ENCODE results near the gene XYLT1. TPM values are rescaled to one million over a fixed set of nuclear protein-coding genes. Genes with fewer than 3 reads are reported as not detected.

The XYLT1 gene
- total and polyA plus RNA-seq, 2 of the 8 experiments (the other 6 are each of a cell fraction or from before 2014, with no cell fraction given), result 6.6 to 25.4 TPM

DNA sequence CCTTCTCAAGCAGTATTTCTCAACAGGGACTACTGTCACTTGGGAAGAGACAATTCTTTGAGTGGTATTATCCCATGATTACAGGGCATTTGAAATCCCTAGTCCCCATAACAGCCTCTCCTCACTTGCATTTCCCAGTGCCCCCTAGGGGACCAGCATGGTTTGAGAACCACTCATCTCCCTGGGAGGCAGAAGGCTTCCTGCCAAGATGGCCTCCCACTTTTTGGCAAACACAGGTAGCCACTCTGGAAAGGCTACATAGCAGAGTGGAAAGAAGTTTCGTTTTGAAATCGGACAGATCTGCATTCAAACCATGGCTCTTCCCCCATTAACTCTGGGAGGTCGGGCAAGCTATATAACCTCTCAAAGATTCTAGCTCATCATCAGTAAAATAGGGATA, 256.8 kb downstream of the XYLT1 start:
- Histone ChIP-seq H3K27ac (ENCODE audit: low read depth, low read length) (no peak overlapping the region), H3K9ac (replicated peaks in 1 of 4; ENCODE audit: extremely low read depth in 1 of 4, low read depth in 3 of 4, low read length in 3 of 4) (no peak overlapping the region), H4K5ac (ENCODE audit: insufficient read length, low read depth, low read length) (no peak overlapping the region), H4K20me1 (replicated peaks in 1 of 2; ENCODE audit: control insufficient read depth in 1 of 2, insufficient read depth in 2 of 2, low read length in 2 of 2) (no peaks in the 10 kb centered on the region), H2BK120ac (replicated peaks; ENCODE audit: low read depth, low read length) (no peak overlapping the region), H3K79me1 (ENCODE audit: low read depth, low read length) (no peaks in the 10 kb centered on the region), H3K36me3 (ENCODE audit: control insufficient read depth in 2 of 4, insufficient read depth in 4 of 4, low read length in 3 of 4) (no peaks in the 10 kb centered on the region), H3K56ac (replicated peaks; ENCODE audit: insufficient read length, low read depth, low read length) (no peak overlapping the region), H2BK12ac (ENCODE audit: low read depth, low read length) (no peak overlapping the region), H3K4me2 (ENCODE audit: insufficient read depth in 1 of 2, low read depth in 2 of 2, low read length in 2 of 2) (no peak overlapping the region), H3K14ac (ENCODE audit: insufficient read length) (no peak overlapping the region), H2BK15ac (ENCODE audit: low read length) (no peak overlapping the region), H3K23ac (ENCODE audit: insufficient read length) (no peak overlapping the region), H3K23me2 (ENCODE audit: low read depth, low read length) (no peaks in the 10 kb centered on the region), H3K9me3 (ENCODE audit: insufficient read depth in 2 of 2, low read depth in 1 of 2, low read length in 1 of 2) (peaks cover 2 to 4% of the 10 kb centered on the region in 2 experiments; a peak in 1 of 4 replicates), H3K18ac (ENCODE audit: extremely low read depth, low read length) (no peak overlapping the region), H2AFZ (ENCODE audit: low read length) (no peak overlapping the region), H2BK20ac (ENCODE audit: low read length) (no peak overlapping the region), H3K4ac (replicated peaks; ENCODE audit: insufficient read length, low read depth, low read length) (no peak overlapping the region), H3K4me1 (replicated peaks in 1 of 4; ENCODE audit: control insufficient read depth in 3 of 4, insufficient read depth in 4 of 4, low read length in 3 of 4) (peaks cover 0 to 10% (median 6%) of the 10 kb centered on the region in 4 experiments; a peak in 4 of 7 replicates), H2BK5ac (ENCODE audit: low read depth, low read length) (no peak overlapping the region), H3K4me3 (ENCODE audit: extremely low read depth in 1 of 4, insufficient read depth in 2 of 4, low read depth in 3 of 4, low read length in 4 of 4) (no peak overlapping the region), H4K91ac (replicated peaks; ENCODE audit: insufficient read length, low read length) (no peak overlapping the region), H2AK5ac (ENCODE audit: low read depth, low read length) (no peak overlapping the region), H4K8ac (ENCODE audit: extremely low read depth, insufficient read depth, low read length) (no peak overlapping the region), H3K79me2 (ENCODE audit: control insufficient read depth in 1 of 2, insufficient read depth in 2 of 2, low read length in 2 of 2) (no peaks in the 10 kb centered on the region), H3K27me3 (replicated peaks in 1 of 4; ENCODE audit: control insufficient read depth in 3 of 4, extremely low read depth in 1 of 4, insufficient read depth in 3 of 4, low read length in 3 of 4) (no peaks in the 10 kb centered on the region)
- DNase-seq (ENCODE audit: low read depth in 1 of 2, low spot score in 2 of 2) (no peak), FAIRE-seq (no peak)
- ChIA-PET POLR2A (ENCODE audit: partially characterized antibody) (no interaction called here), CTCF (ENCODE audit: partially characterized antibody) (interaction anchor here (0.6 kb wide), 2 partner anchors 55 to 78 kb away, joined by 3 to 6 read pairs; no protein-coding TSS in a partner anchor)
- WGBS, 2 experiments (ENCODE audit: extremely low coverage in 1 of 2, insufficient coverage in 1 of 2, insufficient read length in 1 of 2, insufficient replicate concordance in 2 of 2, low coverage in 1 of 2, low lambda C conversion rate in 2 of 2, missing lambda C conversion rate in 1 of 2), result 100% methylated on average over 3 of the region's 3 CpGs; no CpG with 5 or more reads in 1 of the 2 experiments

Measured in H1 (cell line).